K562 (cell line): ENCODE data around the gene KIAA0825. TPM values are rescaled to one million over a fixed set of nuclear protein-coding genes. Genes with fewer than 3 reads are reported as not detected.

Experiments
- BCOR ChIP-seq: fragments of 450-650 bp; IDR thresholded peaks from 2 replicates; pipeline ENCODE4 v1.6.1; 2016
- CBX1 ChIP-seq: sonication (generic); IDR thresholded peaks from 2 replicates; pipeline ENCODE4 v1.6.1; 2016; ENCODE audit warnings: antibody characterized with exemption, low read depth, mild to moderate bottlenecking
- E2F8 ChIP-seq: fragments of 450-650 bp; IDR thresholded peaks from 2 replicates; pipeline ENCODE4 v1.7.1; 2018; ENCODE audit warnings: mild to moderate bottlenecking, low read depth; ENCODE audit not compliant: partially characterized antibody
- ETV5 ChIP-seq: sonication (generic); formaldehyde crosslinking; IDR thresholded peaks from 2 replicates; pipeline ENCODE4 v1.4.0; 2020; ENCODE audit warnings: low read depth, mild to moderate bottlenecking, missing genetic modification reagents
- HDAC1 ChIP-seq, 2 experiments: fragments of 450-650 bp; IDR thresholded peaks; 2 replicates each; pipeline ENCODE4 v1.6.1; 2016 to 2017; ENCODE audit warnings: inconsistent platforms in 1 of 2, mild to moderate bottlenecking in 1 of 2, moderate library complexity in 1 of 2
- RBM14 ChIP-seq: fragments of 200-400 bp; formaldehyde crosslinking; IDR thresholded peaks from 2 replicates; pipeline ENCODE4 v1.6.1; 2018; ENCODE audit warnings: low read depth, mild to moderate bottlenecking, low read length, moderate library complexity, borderline replicate concordance; ENCODE audit not compliant: insufficient read depth
- RFX1 ChIP-seq: fragments of 450-650 bp; IDR thresholded peaks from 2 replicates; pipeline ENCODE4 v1.6.1; 2016; ENCODE audit warnings: mild to moderate bottlenecking, moderate library complexity
- SMAD4 ChIP-seq: fragments of 250-450 bp; sonication (Bioruptor Pico); conservative IDR thresholded peaks from 2 replicates; pipeline ENCODE4 v1.8.0; 2021; ENCODE audit warnings: inconsistent platforms, mild to moderate bottlenecking, moderate library complexity
- STAT6 ChIP-seq: sonication (generic); formaldehyde crosslinking; IDR thresholded peaks from 2 replicates; pipeline ENCODE4 v1.8.1; 2023; ENCODE audit warnings: mild to moderate bottlenecking, missing genetic modification reagents
- UBTF ChIP-seq, 2 experiments: IDR thresholded peaks; 2 replicates each; pipeline ENCODE4 v1.6.1; 2012; ENCODE audit warnings: improper control_type of control experiment in 2 of 2, low read depth in 2 of 2, low read length in 2 of 2, borderline replicate concordance in 1 of 2
- ZBTB33 ChIP-seq: sonication (generic); formaldehyde crosslinking; IDR thresholded peaks from 2 replicates; pipeline ENCODE4 v1.8.1; 2023; ENCODE audit warnings: mild to moderate bottlenecking, missing genetic modification reagents
- ZNF395 ChIP-seq: fragments of 200-800 bp; sonication (Bioruptor generic); IDR thresholded peaks from 2 replicates; pipeline ENCODE4 v1.6.1; 2017; ENCODE audit warnings: missing genetic modification characterization, missing compliant biosample characterization
- polyA plus RNA-seq, 8 experiments: library from polyadenylated mRNA; depleted of rRNA in 4 of 8; stranded (reverse) in 5 of 8; unstranded in 3 of 8; fragments of >200 nt; fragmentation: Nextera tagmentation in 2 of 8; fragmentation: Illumina TruSeq in 1 of 8; extraction: Ambion mirVana in 2 of 8; extraction: Trizol in 1 of 8; gene quantifications; 2 replicates each; pipeline versions ENCODE4 v1.2.1 to v1.2.3, GENCODE V29; 2011 to 2014; ENCODE audit warnings: inconsistent platforms in 1 of 8, missing spikeins in 1 of 8
- total RNA-seq, 7 experiments: library from RNA; depleted of rRNA in 6 of 7; stranded (reverse); fragments of >200 nt in 6 of 7; fragmentation: Illumina TruSeq in 2 of 7; extraction: Trizol in 2 of 7; gene quantifications; 2 replicates each; pipeline versions ENCODE4 v1.2.1 to v1.2.3, GENCODE V29; 2011 to 2021; ENCODE audit warnings: low replicate concordance in 1 of 7

The KIAA0825 gene
- total and polyA plus RNA-seq, 9 of the 15 experiments (the other 6 are each of a cell fraction or from before 2014, with no cell fraction given) = 0.05 to 0.36 (median 0.16) TPM; not detected in 1

GRCh38 chr5:94111209-94112004 lies 507.0 kb downstream of the KIAA0825 start (continued):
- TF ChIP-seq ZNF395 (CRISPR knock-in tag) = no peak
- TF ChIP-seq STAT6 = no peak
- TF ChIP-seq ZBTB33 (CRISPR knock-in tag) = peak; percentile 52
- TF ChIP-seq RFX1 = peak; percentile 32; the same call in 1 of the 2 replicates
- peak; percentile 63; the same call in 1 of the 2 replicates for TF ChIP-seq CBX1
- peak; percentile 75; the same call in 1 of the 2 replicates for TF ChIP-seq ETV5 (CRISPR knock-in tag)
- TF ChIP-seq SMAD4 (CRISPR knock-in tag) = peak; percentile 78
- TF ChIP-seq E2F8 = peak; percentile 91
- no peak for TF ChIP-seq BCOR
- no peak for TF ChIP-seq RBM14
- TF ChIP-seq HDAC1 (IDR thresholded peaks at IDR 0.05) = peak in 1 of 2 experiments; percentile 84; a peak in 2 of 4 replicates
- 0 out of 4 replicates have a peak, but pooled peaks of 1 of the 2 experiments have one; percentile 67 for TF ChIP-seq UBTF (IDR thresholded peaks at IDR 0.05; ENCODE audit: borderline replicate concordance in 1 of 2, low read depth in 2 of 2, low read length in 2 of 2)
